ENCODE data around the gene STON2.

Gene STON2

GRCh38 chr14:81295958-81296923 lies 103.9 kb downstream of the STON2 start:
- no peak for DNase-seq

GRCh38 chr14:81289516-81289915 lies 110.6 kb downstream of the STON2 start:
- DNase-seq = no peak

GRCh38 chr14:81286574-81287370 lies 113.4 kb downstream of the STON2 start:
- DNase-seq = no peak

DNA sequence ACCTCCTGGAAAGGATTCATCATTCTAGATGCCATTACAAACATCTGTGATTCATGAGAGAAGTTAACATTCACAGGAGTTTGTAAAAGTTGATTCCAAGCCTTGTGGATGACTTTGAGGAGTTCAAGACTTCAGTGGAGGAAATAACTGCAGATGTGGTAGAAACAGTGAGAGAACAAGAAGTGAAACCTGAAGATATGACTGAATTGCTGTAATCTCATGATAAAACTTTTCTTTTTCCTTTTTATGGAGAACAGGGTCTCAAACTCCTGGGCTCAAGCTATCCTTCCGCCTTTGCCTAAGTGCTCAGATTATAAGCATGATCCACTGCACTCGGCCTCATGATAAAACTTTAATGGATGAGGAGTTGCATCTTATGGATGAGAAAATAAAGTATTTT lies 114.9 kb downstream of the STON2 start:
- DNase-seq = no peak

- DNase-seq = no peak
These were observed 118.8 kb downstream of the STON2 start for GRCh38 chr14:81281332-81281731.

GRCh38 chr14:81280136-81280791 lies 119.9 kb downstream of the STON2 start:
- no peak for DNase-seq

GRCh38 chr14:81277096-81277495 lies 123.0 kb downstream of the STON2 start:
- DNase-seq = no peak

GRCh38 chr14:81276073-81277069 lies 123.8 kb downstream of the STON2 start:
- no peak for DNase-seq

DNA sequence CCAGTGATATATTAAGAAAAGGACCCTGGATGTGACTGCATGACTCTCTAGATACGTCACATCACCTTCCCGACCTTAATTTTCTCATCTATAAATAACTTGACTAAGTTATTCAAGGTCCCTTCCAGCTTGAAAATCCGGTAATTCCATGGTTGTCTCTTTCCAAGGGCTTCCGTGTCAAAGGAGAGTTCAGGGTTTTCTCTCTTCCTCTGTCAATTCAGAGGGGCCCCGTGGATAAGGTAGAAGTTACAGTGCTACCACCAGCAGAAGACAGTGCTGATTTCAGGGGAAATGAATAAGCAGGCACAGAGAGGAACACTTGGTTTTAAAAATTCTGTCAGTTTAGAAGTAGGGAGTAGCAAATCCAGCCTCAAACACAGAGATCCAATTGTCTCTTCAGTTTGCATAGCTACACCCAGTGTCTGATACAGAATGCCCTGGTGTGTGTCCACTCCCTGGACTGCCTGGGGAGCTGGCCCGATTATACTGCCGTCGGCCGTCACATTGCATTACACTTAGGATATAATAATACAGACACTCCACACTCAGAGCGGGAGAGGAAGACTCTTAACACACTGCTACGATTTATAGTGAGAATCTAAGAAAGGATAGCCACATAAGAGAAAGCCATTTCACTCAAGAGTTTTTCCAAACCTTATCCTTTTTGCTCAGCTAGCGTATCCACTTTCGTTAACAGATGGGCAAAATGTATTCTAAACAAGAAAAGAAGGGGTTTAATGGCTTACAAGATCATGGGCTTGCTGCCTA lies 124.6 kb downstream of the STON2 start:
- DNase-seq = no peak

DNA sequence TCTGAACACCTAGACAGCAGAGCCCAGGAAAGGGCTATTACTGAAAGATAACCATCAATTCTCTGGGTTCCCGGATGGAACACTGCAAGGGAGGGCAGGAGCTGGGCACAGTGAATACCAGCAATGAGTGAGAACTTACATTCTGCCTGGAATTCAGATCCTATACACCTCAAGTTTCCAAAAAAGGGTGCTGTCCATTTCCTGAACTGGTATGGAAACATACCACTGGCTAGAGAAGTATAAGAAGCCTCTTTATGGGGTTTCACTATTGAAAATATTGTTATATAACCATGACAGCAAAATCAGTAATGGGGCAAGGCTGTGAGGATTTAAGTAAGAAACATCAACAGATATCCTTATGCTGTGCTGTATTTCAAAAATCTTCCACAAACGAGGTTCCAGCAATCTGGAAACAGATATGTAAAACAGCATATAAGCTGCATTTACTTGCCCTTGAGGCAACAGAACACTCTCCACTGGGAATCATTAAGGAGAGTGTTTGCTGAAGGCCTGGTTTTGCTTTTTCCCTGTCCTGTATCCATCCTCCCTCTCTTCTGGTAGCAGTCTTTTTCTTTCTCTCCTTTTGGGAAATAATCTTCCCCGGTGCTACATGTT lies 126.1 kb downstream of the STON2 start:
- no peak for DNase-seq

GRCh38 chr14:81273521-81273920 lies 126.6 kb downstream of the STON2 start:
- DNase-seq = no peak

- no peak for DNase-seq
These were observed 127.8 kb downstream of the STON2 start for GRCh38 chr14:81272317-81272716.

DNA sequence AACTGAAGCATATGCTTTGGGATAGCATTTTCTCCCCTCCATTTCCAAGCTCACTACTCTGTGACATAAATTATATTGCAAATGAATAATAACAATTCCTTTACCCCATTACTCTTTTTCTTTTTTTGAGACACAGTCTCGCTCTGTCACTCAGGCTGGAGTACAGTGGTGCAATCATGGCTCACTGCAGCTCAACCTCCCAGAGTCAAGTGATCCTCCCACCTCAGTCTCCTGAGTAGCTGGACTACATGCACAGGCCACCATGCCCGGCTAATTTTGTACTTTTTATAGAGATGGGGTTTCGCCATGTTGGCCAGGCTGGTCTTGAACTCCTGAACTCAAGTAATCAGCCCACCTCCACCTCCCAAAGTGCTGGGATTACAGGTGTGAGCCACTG lies 130.1 kb downstream of the STON2 start:
- no peak for DNase-seq

DNA sequence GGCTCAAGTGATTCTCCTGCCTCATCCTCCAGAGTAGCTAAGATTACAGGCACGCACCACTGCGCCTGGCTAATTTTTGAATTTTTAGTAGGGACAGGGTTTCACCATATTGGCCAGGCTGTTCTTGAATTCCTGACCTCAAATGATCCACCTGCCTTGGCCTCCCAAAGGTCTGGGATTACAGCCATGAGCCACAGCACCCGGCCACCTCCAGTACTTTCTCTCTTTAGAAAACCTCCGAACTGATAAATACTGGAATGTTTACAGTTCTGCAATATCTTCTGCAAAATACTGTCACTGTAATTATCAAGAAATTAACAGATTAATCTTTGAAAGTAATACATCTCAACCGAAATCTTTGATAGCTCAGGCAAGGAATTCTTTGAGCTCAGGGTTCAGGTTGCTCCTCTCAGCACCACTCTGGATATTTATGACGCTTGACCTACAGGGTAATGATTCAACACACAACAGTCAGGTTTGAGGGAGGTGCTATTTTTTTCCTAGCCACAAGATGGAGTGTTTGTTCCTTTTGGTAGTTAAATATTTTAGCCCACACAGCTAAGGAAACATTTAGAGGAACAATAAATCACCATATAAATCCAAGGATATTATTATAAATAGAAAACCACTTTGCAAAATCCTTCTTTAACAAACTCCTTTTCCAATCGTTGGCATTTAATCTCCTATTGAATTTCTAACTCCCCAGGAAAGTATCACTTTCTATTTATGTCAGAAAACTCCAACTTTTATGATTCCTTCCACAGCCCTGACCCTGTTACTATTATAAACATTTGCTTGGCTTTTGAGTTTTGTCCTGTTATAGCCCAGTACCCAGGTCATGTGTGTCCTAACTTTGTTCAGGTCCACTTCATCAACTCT lies 130.8 kb downstream of the STON2 start:
- peak; percentile 67 for DNase-seq

DNA sequence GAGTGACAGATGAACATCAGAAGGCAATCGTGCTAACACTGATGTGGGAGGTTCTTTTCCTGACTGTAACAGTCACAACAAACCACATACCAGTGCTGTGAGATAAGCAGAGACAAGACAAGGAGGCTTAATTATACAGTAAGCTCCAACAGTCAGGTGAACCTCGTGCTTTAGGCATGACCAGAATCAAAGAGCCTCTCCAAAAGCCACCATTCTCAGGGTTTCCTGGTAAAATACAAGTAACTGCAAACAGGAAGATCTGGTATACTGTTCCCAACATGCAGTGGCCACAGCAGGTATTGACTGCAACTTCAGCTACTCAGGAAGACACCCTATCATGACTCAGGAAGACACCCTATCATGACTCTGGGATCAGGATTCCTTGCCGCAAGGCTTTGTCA lies 132.1 kb downstream of the STON2 start:
- DNase-seq = no peak

- DNase-seq = no peak
These were observed 134.4 kb downstream of the STON2 start for GRCh38 chr14:81265636-81266169.

- no peak for DNase-seq
These were observed 135.5 kb downstream of the STON2 start for GRCh38 chr14:81264671-81265070.

- DNase-seq = no peak
These were observed 136.2 kb downstream of the STON2 start for GRCh38 chr14:81263777-81264410.

DNA sequence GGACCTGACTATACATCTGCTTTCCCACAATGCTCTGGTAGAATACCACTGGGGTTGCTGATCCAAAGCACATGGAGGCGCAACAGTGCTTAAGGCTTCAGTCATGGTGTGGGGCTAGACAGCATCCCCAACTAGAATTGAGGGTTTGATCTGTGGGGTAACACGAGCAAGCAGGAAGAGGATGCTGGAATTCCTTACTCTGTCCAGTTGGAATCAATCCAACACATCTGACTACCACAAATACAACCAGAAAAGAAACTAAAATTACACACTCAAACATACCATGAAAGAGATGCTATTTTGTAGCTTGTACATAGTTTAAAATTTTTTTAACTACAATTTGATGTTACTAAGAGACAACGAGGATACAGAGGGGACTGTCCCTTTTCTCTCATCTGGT lies 138.9 kb downstream of the STON2 start:
- DNase-seq = peak; percentile 32
